AG04449 (cell line): ENCODE data around the gene TMEM271.

Experiments
- CTCF ChIA-PET: fragments of 350-600 bp; formaldehyde crosslinking; extraction: SDS; loops from one replicate; lab custom pipeline; 2021; ENCODE audit warnings: antibody characterized with exemption; lab: Yijun Ruan, JAX
- POLR2A ChIA-PET: fragments of 400-600, 350-600 bp; formaldehyde crosslinking; extraction: SDS; loops from one replicate; lab custom pipeline; 2020; ENCODE audit warnings: antibody characterized with exemption, inconsistent platforms; lab: Yijun Ruan, JAX
- DNase-seq: peaks from one replicate; pipeline ENCODE4 v3.0.0-alpha.2; 2010; ENCODE audit warnings: low read depth, low spot score
- H3K4me3 ChIP-seq: 2 replicates; pipeline ENCODE4 v1.5.1; 2011; ENCODE audit warnings: low read depth, mild to moderate bottlenecking, control low read depth, low read length
- TF ChIP-seq, protein P1 (sequence below): IDR thresholded peaks from one replicate; pipeline ENCODE4 v1.5.1; 2011; ENCODE audit warnings: mild to moderate bottlenecking, moderate library complexity, low read length, control low read depth, inconsistent platforms; ENCODE audit not compliant: insufficient read depth; ENCODE audit errors: missing control alignments

Gene TMEM271

DNA sequence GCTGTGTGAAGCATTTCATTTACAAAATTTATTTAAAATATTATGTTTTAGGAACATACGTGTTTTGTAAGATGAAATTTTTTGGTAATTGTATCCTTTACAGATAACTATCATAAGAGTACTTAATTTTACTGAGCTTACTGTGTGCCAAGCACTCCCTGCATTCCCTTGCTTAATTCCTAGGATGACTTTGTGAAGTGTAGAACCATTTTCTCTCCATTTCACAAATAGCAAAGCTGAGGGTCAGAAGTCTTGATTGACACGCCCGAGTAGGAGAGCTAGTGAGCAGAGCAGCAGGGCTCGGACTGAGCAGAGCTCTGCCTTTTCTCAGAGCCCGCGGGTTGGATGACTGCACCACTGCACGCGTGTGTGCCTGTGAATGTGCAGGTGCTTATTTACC is 46.5 kb downstream of the TMEM271 start:
- POLR2A ChIA-PET: no interaction called here
- TF ChIP-seq, protein P1, sequence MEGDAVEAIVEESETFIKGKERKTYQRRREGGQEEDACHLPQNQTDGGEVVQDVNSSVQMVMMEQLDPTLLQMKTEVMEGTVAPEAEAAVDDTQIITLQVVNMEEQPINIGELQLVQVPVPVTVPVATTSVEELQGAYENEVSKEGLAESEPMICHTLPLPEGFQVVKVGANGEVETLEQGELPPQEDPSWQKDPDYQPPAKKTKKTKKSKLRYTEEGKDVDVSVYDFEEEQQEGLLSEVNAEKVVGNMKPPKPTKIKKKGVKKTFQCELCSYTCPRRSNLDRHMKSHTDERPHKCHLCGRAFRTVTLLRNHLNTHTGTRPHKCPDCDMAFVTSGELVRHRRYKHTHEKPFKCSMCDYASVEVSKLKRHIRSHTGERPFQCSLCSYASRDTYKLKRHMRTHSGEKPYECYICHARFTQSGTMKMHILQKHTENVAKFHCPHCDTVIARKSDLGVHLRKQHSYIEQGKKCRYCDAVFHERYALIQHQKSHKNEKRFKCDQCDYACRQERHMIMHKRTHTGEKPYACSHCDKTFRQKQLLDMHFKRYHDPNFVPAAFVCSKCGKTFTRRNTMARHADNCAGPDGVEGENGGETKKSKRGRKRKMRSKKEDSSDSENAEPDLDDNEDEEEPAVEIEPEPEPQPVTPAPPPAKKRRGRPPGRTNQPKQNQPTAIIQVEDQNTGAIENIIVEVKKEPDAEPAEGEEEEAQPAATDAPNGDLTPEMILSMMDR: no peak
- no peak for DNase-seq
- CTCF ChIA-PET: no interaction called here
- H3K4me3 ChIP-seq: no peak overlapping the region

DNA sequence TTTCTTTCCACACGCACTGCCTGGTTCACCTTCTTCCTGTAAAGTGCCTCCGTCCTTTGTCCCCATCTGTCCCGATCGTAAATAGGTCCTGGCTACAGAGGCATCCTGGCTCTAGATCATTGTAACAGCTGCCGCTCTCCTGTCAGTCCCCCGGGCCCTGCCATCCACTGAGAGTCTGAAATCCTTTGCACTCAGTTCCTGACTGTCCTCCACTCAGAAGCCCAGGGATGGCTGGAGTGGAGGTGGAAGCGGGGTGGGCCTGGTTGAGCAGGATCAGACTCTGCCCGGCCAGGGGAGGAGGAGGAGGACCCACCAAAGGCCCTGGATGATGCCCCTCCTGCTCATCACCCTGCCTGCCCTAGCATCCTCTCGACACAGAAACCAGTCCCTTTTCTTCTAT is 47.3 kb downstream of the TMEM271 start:
- POLR2A ChIA-PET: no interaction called here
- TF ChIP-seq, protein P1: no peak
- CTCF ChIA-PET: no interaction called here
- no peak overlapping the region for H3K4me3 ChIP-seq
- no peak for DNase-seq

DNA sequence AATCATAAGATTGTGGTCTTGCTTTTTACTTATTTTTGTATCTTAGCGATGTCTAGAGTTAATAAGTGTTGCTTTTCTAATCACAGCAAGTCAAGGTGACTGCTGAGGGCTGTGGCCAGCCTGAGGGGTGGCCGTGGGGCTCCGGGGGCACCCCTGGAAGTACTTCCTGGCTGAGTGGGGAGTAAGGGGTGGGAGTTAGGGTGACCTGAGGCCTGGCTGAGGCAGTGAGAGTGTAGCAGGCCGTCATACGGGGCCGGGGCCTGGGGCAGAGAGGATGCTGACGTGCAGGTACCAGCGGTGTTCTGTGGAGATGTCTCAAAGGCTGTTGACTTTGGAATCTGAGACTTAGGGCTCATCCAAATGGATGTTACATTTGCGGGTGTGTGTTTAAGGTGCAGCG is 47.8 kb downstream of the TMEM271 start:
- CTCF ChIA-PET: no interaction called here
- DNase-seq: no peak

DNA sequence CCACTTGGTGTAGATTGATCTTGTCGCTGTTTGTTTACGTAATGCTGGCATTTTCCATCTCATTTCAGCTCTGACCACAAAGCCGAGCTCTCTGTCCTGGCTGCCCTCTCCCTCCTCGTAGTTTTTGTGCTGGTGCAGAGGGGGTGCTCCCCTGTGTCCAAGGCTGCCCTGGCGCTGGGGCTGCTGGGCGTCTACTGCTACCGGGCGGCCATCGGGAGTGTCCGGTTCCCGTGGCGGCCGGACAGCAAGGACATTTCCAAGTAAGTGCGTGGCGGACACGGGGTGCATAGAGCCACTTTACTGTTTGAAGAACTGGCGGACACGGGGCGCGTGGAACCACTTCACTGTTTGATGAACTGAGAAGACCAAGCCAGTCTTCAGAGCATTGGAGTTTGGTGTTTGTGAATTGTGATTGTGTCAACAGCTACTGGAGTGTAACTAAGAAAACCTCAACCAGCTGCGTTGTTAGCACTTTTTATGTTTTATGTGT is 49.1 kb downstream of the TMEM271 start:
- POLR2A ChIA-PET: no interaction called here

More for the DNA sequence above, 47.8 kb downstream of the TMEM271 start:
- TF ChIP-seq, protein P1: no peak
- no peak overlapping the region for H3K4me3 ChIP-seq
- POLR2A ChIA-PET: no interaction called here

DNA sequence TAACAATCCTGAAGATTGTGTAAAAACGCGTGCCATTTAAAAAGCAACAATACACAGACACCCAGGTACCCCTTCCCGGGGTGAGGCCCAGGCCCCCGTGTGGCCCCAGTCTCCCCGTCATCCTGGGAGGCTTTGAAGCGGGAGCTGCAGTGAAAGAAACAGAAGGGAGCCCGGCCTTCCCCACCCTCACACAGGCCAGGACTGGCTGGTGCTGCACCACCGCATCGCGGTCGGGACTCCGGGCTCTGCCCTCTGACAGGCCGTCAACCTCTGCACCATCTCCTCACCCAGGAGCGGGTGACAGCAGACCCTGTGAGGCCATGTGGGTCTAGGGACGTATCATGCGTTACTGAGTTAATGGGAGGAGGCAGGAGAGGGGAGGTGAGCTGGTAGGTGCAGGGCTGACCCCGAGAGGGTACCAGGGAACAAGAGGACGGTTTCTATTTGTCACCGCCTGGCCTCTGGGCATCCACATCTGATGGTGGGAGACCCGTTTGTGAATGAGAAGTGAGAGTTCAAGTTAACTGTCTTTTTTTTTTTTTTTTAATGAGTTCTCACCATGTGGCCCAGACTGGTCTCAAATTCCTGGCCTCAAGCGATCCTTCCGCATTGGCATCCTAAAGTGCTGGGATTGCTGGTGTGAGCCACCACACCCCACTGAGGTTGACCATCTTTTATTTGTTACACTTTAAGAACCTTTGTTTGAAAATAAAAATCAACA is 49.7 kb downstream of the TMEM271 start:
- H3K4me3 ChIP-seq: no peak overlapping the region
- CTCF ChIA-PET: no interaction called here
- DNase-seq: no peak
- TF ChIP-seq, protein P1: no peak
- POLR2A ChIA-PET: no interaction called here

More for the DNA sequence above, 49.1 kb downstream of the TMEM271 start:
- CTCF ChIA-PET: no interaction called here
- DNase-seq: no peak
- TF ChIP-seq, protein P1: no peak
- no peak overlapping the region for H3K4me3 ChIP-seq

DNA sequence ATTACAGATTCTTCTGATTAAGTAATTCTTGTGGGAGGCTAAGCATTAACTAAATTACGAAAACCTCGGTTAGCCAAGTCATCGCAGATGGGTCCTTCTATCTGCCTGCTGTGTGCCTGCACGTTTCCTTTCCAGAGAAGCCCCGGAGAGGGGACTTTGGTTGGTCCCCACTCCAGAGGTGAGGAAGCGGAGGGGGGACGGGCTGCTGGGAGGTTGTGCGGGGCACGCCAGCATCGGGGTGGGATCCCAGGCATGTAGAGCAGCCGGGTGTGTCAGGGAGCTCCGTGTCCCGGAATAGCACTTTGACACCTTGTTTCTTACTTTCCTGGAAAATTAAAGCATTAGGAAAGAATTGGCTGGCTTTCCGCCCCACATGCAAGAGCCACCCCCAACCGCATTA is 50.4 kb downstream of the TMEM271 start:
- ChIA-PET CTCF (no interaction called here), POLR2A (no interaction called here)
- TF ChIP-seq, protein P1: no peak
- no peak overlapping the region for H3K4me3 ChIP-seq
- DNase-seq: no peak
